GM12878 (cell line): ENCODE results near the gene PTPRM. TPM values are rescaled to one million over a fixed set of nuclear protein-coding genes. Genes with fewer than 3 reads are reported as not detected.

Source experiments
- ATAC-seq: fragments of 200-7000 bp; cut with Tn5 transposase; 3 replicates; pipeline ENCODE4 v1.9.1; 2020; ENCODE audit warnings: mild to moderate bottlenecking, moderate library complexity
- BruUV-seq: library from RNA; stranded (reverse); fragments of 400-500 nt; replicated peaks from 2 replicates; lab custom pipeline; 2021; lab: Mats Ljungman, UMichigan
- CTCF ChIA-PET: fragments of 300-600 bp; sonication (Branson Sonifier 250); formaldehyde crosslinking; extraction: SDS; loops from one replicate; lab custom pipeline; 2021; ENCODE audit warnings: inconsistent platforms; lab: Yijun Ruan, JAX
- POLR2A ChIA-PET: fragments of 350-600 bp; formaldehyde crosslinking; extraction: SDS; loops from one replicate; lab custom pipeline; 2021; ENCODE audit warnings: inconsistent platforms; lab: Charles Lee
- RAD21 ChIA-PET: fragments of 300-600 bp; sonication (Branson Sonifier 250); formaldehyde crosslinking; loops from one replicate; lab custom pipeline; 2023; ENCODE audit warnings: antibody characterized with exemption; ENCODE audit not compliant: unreplicated experiment; lab: Charles Lee
- SMC1A ChIA-PET: fragments of 300-600 bp; sonication (Branson Sonifier 250); formaldehyde crosslinking; loops from one replicate; lab custom pipeline; 2023; ENCODE audit not compliant: unreplicated experiment, uncharacterized antibody; lab: Charles Lee
- DNase-seq: peaks from one replicate; pipeline ENCODE4 v3.0.0-alpha.2; 2011; ENCODE audit warnings: low read depth, low spot score
- FAIRE-seq: peaks from 3 replicates; lab custom pipeline; 2011; peaks lifted over from hg19 to GRCh38; lab: Jason Lieb, UNC
- H2AFZ ChIP-seq: 2 replicates; pipeline ENCODE4 v1.6.0; 2011; ENCODE audit warnings: low read depth, low read length, control low read depth; ENCODE audit not compliant: control insufficient read depth
- H3K27ac ChIP-seq: 2 replicates; pipeline ENCODE4 v1.5.1; 2011; ENCODE audit warnings: control low read depth; ENCODE audit not compliant: control insufficient read depth, insufficient read depth
- H3K27me3 ChIP-seq, 2 experiments: replicated peaks in 1 of 2; 2 replicates each; pipeline versions ENCODE4 v1.6.0 to v1.6.1; 2011; ENCODE audit warnings: low read length in 1 of 2; ENCODE audit not compliant: control insufficient read depth in 2 of 2, insufficient read depth in 2 of 2
- H3K36me3 ChIP-seq, 2 experiments: 2 replicates each; pipeline ENCODE4 v1.5.1; 2011; ENCODE audit warnings: low read length in 1 of 2; ENCODE audit not compliant: control insufficient read depth in 2 of 2, insufficient read depth in 2 of 2
- H3K4me1 ChIP-seq: 2 replicates; pipeline ENCODE4 v1.6.1; 2011; ENCODE audit warnings: mild to moderate bottlenecking, low read length, moderate library complexity, mixed read lengths; ENCODE audit not compliant: control insufficient read depth, insufficient read depth
- H3K4me2 ChIP-seq: 2 replicates; pipeline ENCODE4 v1.6.0; 2011; ENCODE audit warnings: control low read depth; ENCODE audit not compliant: control insufficient read depth, insufficient read depth
- H3K4me3 ChIP-seq: fragments of 200-600 bp; sonication (generic); 2 replicates; pipeline ENCODE4 v1.5.1; 2016
- H3K79me2 ChIP-seq: 2 replicates; pipeline ENCODE4 v1.6.0; 2011; ENCODE audit warnings: low read length; ENCODE audit not compliant: control insufficient read depth, insufficient read depth
- H3K9ac ChIP-seq: 2 replicates; pipeline ENCODE4 v1.8.0; 2011; ENCODE audit warnings: low read length, control low read depth, mixed read lengths; ENCODE audit not compliant: control insufficient read depth, insufficient read depth
- H3K9me3 ChIP-seq: replicated peaks from 3 replicates; pipeline ENCODE4 v1.5.1; 2011; ENCODE audit warnings: mild to moderate bottlenecking, low read length; ENCODE audit not compliant: control insufficient read depth, insufficient read depth
- H4K20me1 ChIP-seq: 2 replicates; pipeline ENCODE4 v1.6.0; 2011; ENCODE audit not compliant: control insufficient read depth, insufficient read depth
- ATF3 ChIP-seq: IDR thresholded peaks from 2 replicates; pipeline ENCODE4 v1.6.1; 2011; ENCODE audit warnings: low read depth, mild to moderate bottlenecking, low read length, moderate library complexity, borderline replicate concordance; ENCODE audit errors: extremely low read depth
- FOXK2 ChIP-seq: fragments of 450-650 bp; IDR thresholded peaks from 2 replicates; pipeline ENCODE4 v1.6.1; 2017; ENCODE audit warnings: mild to moderate bottlenecking, moderate library complexity
- MEF2A ChIP-seq: IDR thresholded peaks from 2 replicates; pipeline ENCODE4 v1.6.1; 2011; ENCODE audit warnings: low read depth, mild to moderate bottlenecking, low read length, moderate library complexity; ENCODE audit not compliant: insufficient read depth
- MXI1 ChIP-seq: fragments of 150-350 bp; IDR thresholded peaks from 2 replicates; pipeline ENCODE4 v1.6.1; 2011; ENCODE audit warnings: low read depth, mild to moderate bottlenecking, inconsistent platforms, low read length, improper control_type of control experiment
- REST ChIP-seq: IDR thresholded peaks from 2 replicates; pipeline ENCODE4 v1.6.1; 2012; ENCODE audit warnings: mild to moderate bottlenecking, low read depth, low read length
- SREBF2 ChIP-seq: IDR thresholded peaks from 2 replicates; pipeline ENCODE4 v1.6.1; 2012; ENCODE audit warnings: mild to moderate bottlenecking, low read length
- SRF ChIP-seq, 2 experiments: IDR thresholded peaks; 2 replicates each; pipeline ENCODE4 v1.6.1; 2011; ENCODE audit warnings: low read depth in 2 of 2, low read length in 2 of 2, mild to moderate bottlenecking in 1 of 2, moderate library complexity in 1 of 2
- YBX1 ChIP-seq: fragments of 450-650 bp; IDR thresholded peaks from 2 replicates; pipeline ENCODE4 v1.6.1; 2016; ENCODE audit warnings: antibody characterized with exemption
- WGBS: methylation state at CpG from one replicate; pipeline ENCODE4 v1.1.6; 2016; ENCODE audit warnings: low lambda C conversion rate; ENCODE audit not compliant: insufficient replicate concordance, insufficient coverage; ENCODE audit errors: missing lambda C conversion rate; 5-methylcytosine and 5-hydroxymethylcytosine counted together
- in situ Hi-C: fragments of 300-500 bp; cut with MboI; formaldehyde crosslinking; loops from 9 replicates; pipeline ENCODE4 v1.14.3; 2018; ENCODE audit warnings: mixed read lengths
- intact Hi-C: fragments of 100-400 bp; cut with micrococcal nuclease; formaldehyde crosslinking; loops from one replicate; pipeline ENCODE4 v1.14.2; 2022; ENCODE audit not compliant: unreplicated experiment
- polyA plus RNA-seq, 11 experiments: library from polyadenylated mRNA; depleted of rRNA in 4 of 11; unstranded in 6 of 11; stranded (reverse) in 5 of 11; fragments of >200 nt; fragmentation: Nextera tagmentation in 4 of 11; fragmentation: Illumina TruSeq in 1 of 11; extraction: Ambion mirVana in 4 of 11; extraction: Trizol in 1 of 11; gene quantifications; 1 replicate in 1 of 11; 2 replicates in 10 of 11; pipeline versions ENCODE4 v1.2.1 to v1.2.3, GENCODE V29; 2011 to 2016; ENCODE audit warnings: inconsistent platforms in 2 of 11, missing spikeins in 2 of 11, low read depth in 1 of 11
- total RNA-seq, 4 experiments: library from RNA; depleted of rRNA in 3 of 4; stranded (reverse); fragments of >200 nt in 3 of 4; fragmentation: Illumina TruSeq in 1 of 4; extraction: Trizol in 1 of 4; gene quantifications; 2 replicates each; pipeline versions ENCODE4 v1.2.1 to v1.2.3, GENCODE V29; 2013 to 2021

PTPRM gene
- total and polyA plus RNA-seq, 10 of the 15 experiments (the other 5 are each of a cell fraction or from before 2014, with no cell fraction given) = 0.07 to 22.6 (median 0.60) TPM

GRCh38 chr18:7919565-7919964 lies 352.4 kb downstream of the PTPRM start:
- TF ChIP-seq SREBF2 (no peak), SRF (IDR thresholded peaks at IDR 0.05; ENCODE audit: low read depth in 2 of 2, low read length in 2 of 2) (no peak), MXI1 (no peak), FOXK2 (no peak), MEF2A (no peak), ATF3 (no peak), REST (no peak), YBX1 (no peak)
- Histone ChIP-seq H3K4me1 (no peaks in the 10 kb centered on the region), H3K27ac (no peak overlapping the region), H3K79me2 (no peaks in the 10 kb centered on the region), H3K9ac (no peak overlapping the region), H3K27me3 (no peaks in the 10 kb centered on the region), H3K36me3 (no peaks in the 10 kb centered on the region), H3K4me2 (no peak overlapping the region), H2AFZ (no peak overlapping the region), H3K4me3 (no peak overlapping the region), H3K9me3 (no peaks in the 10 kb centered on the region), H4K20me1 (no peaks in the 10 kb centered on the region)
- SMC1A ChIA-PET = no interaction called here
- POLR2A ChIA-PET = no interaction called here
- FAIRE-seq (no peak), ATAC-seq (no peak), DNase-seq (no peak)
- in situ Hi-C loops = no loop called here
- 36% methylated on average over 2 of the region's 2 CpGs for WGBS
- CTCF ChIA-PET = no interaction called here
- BruUV-seq = no TSS peak
- intact Hi-C loops = no loop called here
- RAD21 ChIA-PET = no interaction called here
